Measurements from ENCODE around the gene HS6ST3.

GRCh38 chr13:96475103-96475502 is 385.2 kb downstream of the HS6ST3 start:
- TF ChIP-seq, protein P1, sequence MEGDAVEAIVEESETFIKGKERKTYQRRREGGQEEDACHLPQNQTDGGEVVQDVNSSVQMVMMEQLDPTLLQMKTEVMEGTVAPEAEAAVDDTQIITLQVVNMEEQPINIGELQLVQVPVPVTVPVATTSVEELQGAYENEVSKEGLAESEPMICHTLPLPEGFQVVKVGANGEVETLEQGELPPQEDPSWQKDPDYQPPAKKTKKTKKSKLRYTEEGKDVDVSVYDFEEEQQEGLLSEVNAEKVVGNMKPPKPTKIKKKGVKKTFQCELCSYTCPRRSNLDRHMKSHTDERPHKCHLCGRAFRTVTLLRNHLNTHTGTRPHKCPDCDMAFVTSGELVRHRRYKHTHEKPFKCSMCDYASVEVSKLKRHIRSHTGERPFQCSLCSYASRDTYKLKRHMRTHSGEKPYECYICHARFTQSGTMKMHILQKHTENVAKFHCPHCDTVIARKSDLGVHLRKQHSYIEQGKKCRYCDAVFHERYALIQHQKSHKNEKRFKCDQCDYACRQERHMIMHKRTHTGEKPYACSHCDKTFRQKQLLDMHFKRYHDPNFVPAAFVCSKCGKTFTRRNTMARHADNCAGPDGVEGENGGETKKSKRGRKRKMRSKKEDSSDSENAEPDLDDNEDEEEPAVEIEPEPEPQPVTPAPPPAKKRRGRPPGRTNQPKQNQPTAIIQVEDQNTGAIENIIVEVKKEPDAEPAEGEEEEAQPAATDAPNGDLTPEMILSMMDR (IDR thresholded peaks at IDR 0.05) = no peak
- TF ChIP-seq POLR2A (IDR thresholded peaks at IDR 0.05) = no peak

All from adrenal gland (tissue), 5 donors.